Rectal smooth muscle tissue (tissue), 1 donor: ENCODE measurements around the gene MEAF6.
A peak's percentile ranks its signal among the peaks of the same experiment; 100 is the strongest.

ENCODE experiments used
- H3K27ac ChIP-seq: one replicate; pipeline ENCODE4 v1.7.0; 2013; ENCODE audit warnings: low read depth, low read length, inconsistent platforms
- H3K27me3 ChIP-seq: one replicate; pipeline ENCODE4 v1.7.0; 2013; ENCODE audit warnings: low read length; ENCODE audit not compliant: control insufficient read depth, insufficient read depth
- H3K36me3 ChIP-seq: one replicate; pipeline ENCODE4 v1.7.0; 2013; ENCODE audit warnings: low read length; ENCODE audit not compliant: control insufficient read depth, insufficient read depth
- H3K4me1 ChIP-seq: one replicate; pipeline ENCODE4 v1.7.0; 2013; ENCODE audit warnings: low read length; ENCODE audit not compliant: control insufficient read depth, insufficient read depth
- H3K4me3 ChIP-seq: one replicate; pipeline ENCODE4 v1.7.0; 2013; ENCODE audit warnings: low read length
- H3K9ac ChIP-seq: one replicate; pipeline ENCODE4 v1.7.0; 2013; ENCODE audit warnings: low read length

Gene MEAF6

DNA sequence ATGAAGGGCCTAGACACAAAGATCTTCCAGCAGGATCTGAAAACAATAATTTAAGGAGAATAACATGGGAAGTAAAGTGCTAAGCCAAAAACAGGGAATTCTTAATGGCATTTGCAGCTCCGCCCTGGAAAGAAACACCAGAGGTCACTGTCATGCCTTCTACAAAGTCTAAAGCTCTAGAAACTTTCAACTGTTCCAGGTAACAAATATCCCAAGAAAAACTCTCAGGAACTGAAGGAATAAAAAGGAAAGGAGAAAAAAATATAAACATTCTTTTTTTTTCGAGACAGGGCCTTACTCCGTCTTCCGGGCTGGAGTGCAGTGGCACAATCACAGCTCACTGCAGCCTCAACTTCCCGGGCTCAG is 27.0 kb downstream of the MEAF6 start:
- H3K4me1 ChIP-seq: peaks cover 19% of the 10 kb centered on the region
- H3K27me3 ChIP-seq: no peaks in the 10 kb centered on the region
- H3K36me3 ChIP-seq: peaks cover 18% of the 10 kb centered on the region
- no peak overlapping the region for H3K9ac ChIP-seq
- H3K27ac ChIP-seq: no peak overlapping the region
- H3K4me3 ChIP-seq: no peak overlapping the region

- Histone ChIP-seq H3K9ac (no peak overlapping the region), H3K4me1 (peaks cover 19% of the 10 kb centered on the region), H3K36me3 (peaks cover 22% of the 10 kb centered on the region), H3K27ac (peak overlapping the region; percentile 18), H3K27me3 (no peaks in the 10 kb centered on the region), H3K4me3 (no peak overlapping the region)
Observed at GRCh38 chr1:37486680-37487618, 27.6 kb downstream of the MEAF6 start.

- no peak overlapping the region for H3K4me3 ChIP-seq
- H3K36me3 ChIP-seq: peaks cover 28% of the 10 kb centered on the region
- no peaks in the 10 kb centered on the region for H3K27me3 ChIP-seq
- H3K9ac ChIP-seq: no peak overlapping the region
- H3K27ac ChIP-seq: peak overlapping the region; percentile 42
- peaks cover 19% of the 10 kb centered on the region for H3K4me1 ChIP-seq
Observed at GRCh38 chr1:37485902-37486679, 28.5 kb downstream of the MEAF6 start.

DNA sequence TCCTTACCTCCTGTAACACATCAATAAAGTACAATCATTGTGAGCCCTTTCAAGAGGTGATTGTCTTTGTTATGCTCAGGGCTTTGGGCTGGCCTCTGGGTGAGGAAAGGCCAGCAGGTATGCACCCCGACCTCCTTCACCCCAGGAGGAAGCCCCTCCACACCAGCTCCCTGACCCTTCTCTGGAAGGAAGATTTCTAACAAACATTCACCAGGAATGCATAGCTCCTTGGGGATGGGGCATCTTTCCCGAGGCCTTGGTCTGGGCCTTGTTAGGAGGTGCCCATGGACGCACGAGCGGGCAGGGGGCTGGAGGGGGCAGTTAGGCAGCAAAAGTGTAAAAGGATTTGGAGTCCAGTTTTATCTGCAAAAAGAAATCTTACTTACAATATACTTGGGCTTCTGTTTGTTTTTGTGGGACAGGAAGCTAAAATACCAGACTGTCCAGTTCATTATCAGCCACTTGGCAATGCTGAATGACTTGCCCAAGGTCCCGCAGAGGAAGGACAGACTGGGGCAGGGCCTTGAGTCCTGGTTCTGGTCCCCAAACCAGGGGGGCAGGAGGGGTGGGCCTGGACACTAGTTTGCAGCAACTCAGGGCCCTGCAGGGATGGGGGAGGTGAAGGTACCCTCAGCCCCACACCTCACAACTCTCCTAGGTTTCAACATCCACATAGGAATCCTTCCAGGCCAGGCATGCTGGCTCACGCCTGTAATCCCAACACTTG is 30.1 kb downstream of the MEAF6 start:
- peaks cover 27% of the 10 kb centered on the region for H3K4me1 ChIP-seq
- no peak overlapping the region for H3K9ac ChIP-seq
- H3K27me3 ChIP-seq: no peaks in the 10 kb centered on the region
- H3K27ac ChIP-seq: no peak overlapping the region
- no peak overlapping the region for H3K4me3 ChIP-seq
- H3K36me3 ChIP-seq: peaks cover 34% of the 10 kb centered on the region

- H3K27me3 ChIP-seq: no peaks in the 10 kb centered on the region
- H3K4me1 ChIP-seq: peaks cover 34% of the 10 kb centered on the region
- no peak overlapping the region for H3K4me3 ChIP-seq
- no peak overlapping the region for H3K27ac ChIP-seq
- no peak overlapping the region for H3K9ac ChIP-seq
- peaks cover 34% of the 10 kb centered on the region for H3K36me3 ChIP-seq
Observed at GRCh38 chr1:37483785-37484184, 30.8 kb downstream of the MEAF6 start.

DNA sequence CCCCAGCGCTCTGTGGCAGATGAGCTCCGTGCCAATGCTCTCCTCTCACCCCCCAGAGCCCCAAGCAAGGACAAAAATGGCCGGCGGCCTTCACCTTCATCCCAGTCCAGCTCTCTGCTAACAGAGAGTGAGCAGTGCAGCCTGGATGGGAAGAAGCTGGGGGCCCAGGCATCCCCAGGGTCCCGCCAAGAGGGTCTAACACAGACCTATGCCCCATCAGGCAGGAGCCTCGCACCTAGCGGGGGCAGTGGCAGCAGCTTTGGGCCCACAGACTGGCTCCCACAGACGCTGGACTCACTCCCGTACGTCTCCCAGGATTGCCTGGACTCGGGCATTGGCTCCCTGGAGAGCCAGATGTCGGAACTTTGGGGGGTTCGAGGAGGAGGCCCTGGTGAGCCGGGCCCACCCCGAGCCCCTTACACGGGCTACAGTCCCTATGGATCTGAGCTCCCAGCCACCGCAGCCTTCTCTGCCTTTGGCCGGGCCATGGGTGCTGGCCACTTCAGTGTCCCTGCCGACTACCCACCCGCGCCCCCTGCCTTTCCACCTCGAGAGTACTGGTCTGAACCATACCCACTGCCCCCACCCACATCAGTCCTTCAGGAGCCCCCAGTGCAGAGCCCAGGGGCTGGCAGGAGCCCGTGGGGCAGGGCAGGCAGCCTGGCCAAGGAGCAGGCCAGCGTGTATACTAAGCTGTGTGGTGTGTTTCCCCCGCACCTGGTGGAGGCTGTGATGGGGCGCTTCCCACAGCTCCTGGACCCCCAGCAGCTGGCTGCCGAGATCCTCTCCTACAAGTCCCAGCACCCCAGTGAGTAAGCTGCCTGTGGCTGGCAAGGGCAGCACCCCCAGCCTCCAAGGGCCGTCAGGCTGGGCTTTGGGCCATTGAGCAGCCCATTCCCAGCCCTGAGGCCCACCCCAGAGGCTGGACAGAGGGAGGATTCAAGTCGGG is 31.5 kb downstream of the MEAF6 start:
- H3K27ac ChIP-seq: no peak overlapping the region
- no peak overlapping the region for H3K9ac ChIP-seq
- no peaks in the 10 kb centered on the region for H3K27me3 ChIP-seq
- H3K4me3 ChIP-seq: no peak overlapping the region
- H3K4me1 ChIP-seq: peaks cover 40% of the 10 kb centered on the region
- H3K36me3 ChIP-seq: peaks cover 39% of the 10 kb centered on the region

- H3K4me3 ChIP-seq: no peak overlapping the region
- no peak overlapping the region for H3K27ac ChIP-seq
- no peak overlapping the region for H3K9ac ChIP-seq
- peaks cover 45% of the 10 kb centered on the region for H3K4me1 ChIP-seq
- H3K36me3 ChIP-seq: peaks cover 43% of the 10 kb centered on the region
- H3K27me3 ChIP-seq: no peaks in the 10 kb centered on the region
Observed at GRCh38 chr1:37482004-37482785, 32.4 kb downstream of the MEAF6 start.

DNA sequence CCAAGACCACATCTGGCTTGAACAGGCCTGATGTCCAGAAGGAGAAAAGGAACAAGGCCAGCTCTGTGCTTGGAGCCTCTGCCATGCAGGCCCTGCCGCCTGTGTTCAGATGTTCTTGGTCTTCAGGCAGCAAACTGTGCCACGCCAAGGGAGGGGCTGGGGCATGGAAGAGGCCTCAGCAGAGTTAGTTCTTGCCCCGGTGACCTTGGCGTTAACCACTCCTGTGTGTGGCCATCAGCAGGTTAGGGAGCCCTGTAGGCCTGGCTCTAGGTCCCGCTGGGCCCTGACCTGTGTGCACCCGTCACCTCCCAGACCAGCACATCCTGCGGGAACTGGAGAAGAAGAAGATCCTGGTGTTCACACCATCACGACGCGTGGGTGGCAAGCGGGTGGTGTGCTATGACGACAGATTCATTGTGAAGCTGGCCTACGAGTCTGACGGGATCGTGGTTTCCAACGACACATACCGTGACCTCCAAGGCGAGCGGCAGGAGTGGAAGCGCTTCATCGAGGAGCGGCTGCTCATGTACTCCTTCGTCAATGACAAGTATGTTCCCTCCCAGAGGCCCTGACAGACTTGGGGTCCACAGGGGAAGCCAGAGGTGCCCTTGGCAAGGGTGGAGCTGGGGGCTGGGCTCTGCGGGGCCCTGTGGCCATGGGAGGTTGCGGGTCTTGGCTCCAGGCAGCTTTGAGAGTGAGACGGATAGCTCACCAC is 33.1 kb downstream of the MEAF6 start:
- Histone ChIP-seq H3K9ac (no peak overlapping the region), H3K36me3 (peaks cover 43% of the 10 kb centered on the region), H3K4me3 (no peak overlapping the region), H3K27ac (no peak overlapping the region), H3K4me1 (peaks cover 44% of the 10 kb centered on the region), H3K27me3 (no peaks in the 10 kb centered on the region)

DNA sequence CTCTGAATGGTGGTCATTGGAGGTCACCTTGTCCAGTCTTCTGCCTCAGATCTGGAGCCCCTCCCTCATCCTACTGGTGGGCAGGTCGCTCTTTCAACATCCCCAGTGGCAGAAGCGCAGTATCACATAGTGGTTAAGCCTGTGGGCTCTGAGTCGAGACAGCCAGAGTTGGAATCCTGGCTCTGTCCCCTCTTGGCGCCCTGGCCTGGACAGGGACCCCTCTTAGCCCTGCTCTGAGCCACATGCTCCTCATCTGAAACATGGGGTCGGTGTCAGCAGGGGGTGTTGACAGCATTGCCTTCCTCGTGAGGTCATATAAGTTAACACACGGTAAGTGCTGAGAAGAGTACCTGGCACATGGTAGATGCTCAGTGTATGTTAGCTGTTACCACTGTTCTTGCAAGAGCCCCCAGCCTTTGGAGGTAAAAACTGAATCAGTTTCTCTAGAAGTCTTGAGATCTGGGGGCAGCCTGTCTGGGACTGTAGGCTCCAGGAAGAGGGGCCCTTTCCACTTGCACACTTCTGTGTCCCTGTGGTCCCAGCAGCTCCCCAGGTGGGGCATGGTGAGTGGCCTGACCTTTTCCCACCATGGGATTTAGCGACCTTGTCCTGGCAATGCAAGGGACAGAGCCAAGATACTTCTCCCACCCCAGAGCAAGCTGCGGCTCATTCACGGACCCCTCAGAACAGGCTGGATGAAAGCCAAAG is 33.8 kb downstream of the MEAF6 start:
- Histone ChIP-seq H3K27ac (no peak overlapping the region), H3K4me3 (peak overlapping the region; percentile 92), H3K27me3 (no peaks in the 10 kb centered on the region), H3K36me3 (peaks cover 43% of the 10 kb centered on the region), H3K4me1 (peaks cover 49% of the 10 kb centered on the region), H3K9ac (no peak overlapping the region)

DNA sequence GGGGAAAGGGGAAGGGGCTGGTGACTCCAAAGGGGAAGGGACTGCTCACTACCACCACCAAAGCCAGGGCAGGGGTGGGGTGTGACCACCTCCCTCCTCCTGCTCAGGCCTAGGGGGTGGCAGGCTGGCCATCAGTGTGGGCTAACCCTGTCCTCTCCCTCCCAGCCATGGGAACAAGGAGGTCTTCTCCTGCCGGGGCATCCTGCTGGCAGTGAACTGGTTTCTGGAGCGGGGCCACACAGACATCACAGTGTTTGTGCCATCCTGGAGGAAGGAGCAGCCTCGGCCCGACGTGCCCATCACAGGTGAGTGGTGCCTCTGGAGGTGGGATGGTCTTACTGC is 34.5 kb downstream of the MEAF6 start:
- peaks cover 43% of the 10 kb centered on the region for H3K36me3 ChIP-seq
- H3K27me3 ChIP-seq: no peaks in the 10 kb centered on the region
- peaks cover 50% of the 10 kb centered on the region for H3K4me1 ChIP-seq
- peak overlapping the region; percentile 92 for H3K4me3 ChIP-seq
- H3K27ac ChIP-seq: peak overlapping the region; percentile 86
- peak overlapping the region; percentile 3 for H3K9ac ChIP-seq
